ENCODE results near the gene IFT20.

The IFT20 gene

GRCh38 chr17:28338056-28338768, 2.9 kb upstream of the IFT20 start:
- DNase-seq, result peak in 1 of 51 donors; percentile 7

- peak in 15 of 51 donors; percentile 10 to 52 (median 38) for DNase-seq
Observed at GRCh38 chr17:28335959-28336871, 943 bp upstream of the IFT20 start.

- DNase-seq, result no peak
Observed at GRCh38 chr17:28334666-28335200, 539 bp downstream of the IFT20 start.

- no peak for DNase-seq
Observed at GRCh38 chr17:28334171-28334570, 1.1 kb downstream of the IFT20 start.

- DNase-seq, result no peak
Observed at GRCh38 chr17:28333083-28333746, 2.1 kb downstream of the IFT20 start.

- no peak for DNase-seq
Observed at GRCh38 chr17:28331891-28332420, 3.3 kb downstream of the IFT20 start.

GRCh38 chr17:28330671-28331070, 4.6 kb downstream of the IFT20 start:
- no peak for DNase-seq

- no peak for DNase-seq
Observed at GRCh38 chr17:28328325-28328724, 6.9 kb downstream of the IFT20 start.

- DNase-seq, result no peak
Observed at GRCh38 chr17:28327709-28328108, 7.6 kb downstream of the IFT20 start.

- no peak for DNase-seq
Observed at GRCh38 chr17:28327031-28327607, 8.2 kb downstream of the IFT20 start.

GRCh38 chr17:28326114-28326513, 9.2 kb downstream of the IFT20 start:
- no peak for DNase-seq

GRCh38 chr17:28325211-28325610, 10.1 kb downstream of the IFT20 start:
- no peak for DNase-seq

GRCh38 chr17:28324781-28325180, 10.5 kb downstream of the IFT20 start:
- DNase-seq, result no peak

GRCh38 chr17:28324267-28324745, 11.0 kb downstream of the IFT20 start:
- DNase-seq, result no peak

GRCh38 chr17:28320215-28321061, 14.8 kb downstream of the IFT20 start:
- DNase-seq, result no peak

- no peak for DNase-seq
Observed at GRCh38 chr17:28319598-28319935, 15.7 kb downstream of the IFT20 start.

GRCh38 chr17:28318759-28319597, 16.3 kb downstream of the IFT20 start, which contains the start of gene TMEM97:
Gene TMEM97, plus strand, starts transcription at chr17:28319200. Its CDS starts 40 bp downstream, at chr17:28319240.
- DNase-seq, result peak; percentile 49 to 97 (median 93)

GRCh38 chr17:28317966-28318758, 17.1 kb downstream of the IFT20 start:
- DNase-seq, result no peak
